GM21528 (cell line): ENCODE data around the gene NEURL1.
"Not testable (repeated sequence)": the region's sequence is repeated elsewhere in the genome, so short reads cannot be mapped to it uniquely, and the experiment has no call there.

Experiments
- ATAC-seq: cut with Tn5 transposase; IDR thresholded peaks from one replicate; pipeline ENCODE4 v1.9.1; 2021; ENCODE audit warnings: mild to moderate bottlenecking, moderate library complexity; ENCODE audit not compliant: unreplicated experiment, low FRiP score

NEURL1 gene

GRCh38 chr10:103459615-103460014 lies 33.9 kb upstream of the NEURL1 start:
- ATAC-seq, result no peak

- ATAC-seq, result no peak
Observed at GRCh38 chr10:103463499-103463898, 30.0 kb upstream of the NEURL1 start.

GRCh38 chr10:103465411-103466179 lies 27.9 kb upstream of the NEURL1 start:
- no peak for ATAC-seq

GRCh38 chr10:103466734-103467133 lies 26.8 kb upstream of the NEURL1 start:
- ATAC-seq, result no peak

- no peak for ATAC-seq
Observed at GRCh38 chr10:103467406-103467805, 26.1 kb upstream of the NEURL1 start.

GRCh38 chr10:103469201-103469600 lies 24.3 kb upstream of the NEURL1 start:
- no peak for ATAC-seq

GRCh38 chr10:103470761-103471653 lies 22.5 kb upstream of the NEURL1 start:
- peak; percentile 73 for ATAC-seq

GRCh38 chr10:103472005-103472404 lies 21.5 kb upstream of the NEURL1 start:
- ATAC-seq, result peak; percentile 41

- no peak for ATAC-seq
Observed at GRCh38 chr10:103473261-103473671, 20.2 kb upstream of the NEURL1 start.

- ATAC-seq, result no peak
Observed at GRCh38 chr10:103474077-103474476, 19.4 kb upstream of the NEURL1 start.

- ATAC-seq, result no peak
Observed at GRCh38 chr10:103475437-103475836, 18.1 kb upstream of the NEURL1 start.

- ATAC-seq, result no peak
Observed at GRCh38 chr10:103476046-103476768, 17.3 kb upstream of the NEURL1 start.

- ATAC-seq, result no peak
Observed at GRCh38 chr10:103478671-103479070, 14.8 kb upstream of the NEURL1 start.

GRCh38 chr10:103479135-103479534 lies 14.4 kb upstream of the NEURL1 start, which contains the start of gene CALHM3:
CALHM3 (minus strand) TSS chr10:103479240; CDS start chr10:103479032, 208 bp downstream.
- ATAC-seq, result no peak

GRCh38 chr10:103480521-103480920 lies 13.0 kb upstream of the NEURL1 start:
- no peak for ATAC-seq

GRCh38 chr10:103481974-103482531 lies 11.5 kb upstream of the NEURL1 start:
- ATAC-seq, result peak; percentile 68

GRCh38 chr10:103486635-103487409 lies 6.7 kb upstream of the NEURL1 start:
- ATAC-seq, result not testable (repeated sequence)

GRCh38 chr10:103487410-103487708 lies 6.1 kb upstream of the NEURL1 start:
- ATAC-seq, result no peak

- ATAC-seq, result peak; percentile 25
Observed at GRCh38 chr10:103490986-103491314, 2.6 kb upstream of the NEURL1 start.

GRCh38 chr10:103491729-103492364 lies 1.7 kb upstream of the NEURL1 start:
- ATAC-seq, result no peak
